ENCODE measurements around the gene KANK3. TPM values are rescaled to one million over a fixed set of nuclear protein-coding genes. Genes with fewer than 3 reads are reported as not detected.
"Not testable (repeated sequence)": the region's sequence is repeated elsewhere in the genome, so short reads cannot be mapped to it uniquely, and the experiment has no call there.

Gene KANK3
- 8.1 TPM for total RNA-seq
- 13.0 TPM for polyA plus RNA-seq

DNA sequence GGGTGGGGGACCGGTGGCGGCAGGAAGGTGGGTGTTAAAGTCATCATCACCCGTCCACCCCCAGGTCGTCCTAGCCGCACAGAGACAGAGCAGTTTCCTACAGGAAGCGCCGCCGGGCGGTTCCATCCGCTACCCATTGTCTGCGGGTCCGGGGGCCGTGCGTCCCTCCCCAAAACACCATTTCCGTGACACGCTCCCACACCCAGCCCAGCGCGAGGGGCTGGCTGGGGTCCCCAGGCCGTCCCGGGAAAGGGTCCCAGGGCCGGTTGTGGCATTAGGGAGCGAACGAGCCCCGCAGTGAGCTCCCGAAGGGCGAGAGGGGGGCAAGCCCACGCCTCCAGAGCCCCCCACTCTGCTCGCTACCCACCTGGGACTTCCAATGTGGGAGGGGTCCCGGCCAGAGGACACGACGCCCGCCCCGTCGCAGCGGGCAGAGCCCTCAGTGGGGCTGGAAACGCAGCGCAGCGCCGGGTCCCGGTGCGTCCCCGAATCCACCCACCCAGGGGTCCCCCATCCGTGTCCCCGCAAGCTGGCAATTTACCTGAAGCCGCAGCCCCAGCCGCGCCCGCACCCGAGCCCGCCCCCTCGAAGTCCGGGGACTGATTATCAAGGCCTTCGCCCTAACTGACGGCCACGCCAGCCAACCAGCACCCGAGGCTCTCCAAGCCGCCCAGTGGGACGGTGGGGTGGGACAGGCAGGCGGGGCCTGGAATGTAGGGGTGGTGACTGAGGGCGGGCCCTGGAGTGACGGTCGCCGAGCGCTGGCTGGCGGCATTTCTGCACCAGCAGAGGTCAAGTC, at the start of gene KANK3:
KANK3 (minus strand) TSS at position 579 of the 799 bp plus-strand sequence. CDS start 5,434 bp downstream, outside the sequence.
- Histone ChIP-seq H3K4me3 (ENCODE audit: low read depth, low read length) (peak within 1 kb of the TSS; percentile 49), H3K27ac (ENCODE audit: low read depth) (no peak within 1 kb of the TSS), H3K36me3 (ENCODE audit: insufficient read depth) (no peaks in the 10 kb centered on the region), H3K4me1 (ENCODE audit: insufficient read depth) (no peaks in the 10 kb centered on the region)
- DNase-seq (ENCODE audit: extremely low spot score) = no peak
- WGBS = 3% methylated on average over 65 of the region's 65 CpGs

DNA sequence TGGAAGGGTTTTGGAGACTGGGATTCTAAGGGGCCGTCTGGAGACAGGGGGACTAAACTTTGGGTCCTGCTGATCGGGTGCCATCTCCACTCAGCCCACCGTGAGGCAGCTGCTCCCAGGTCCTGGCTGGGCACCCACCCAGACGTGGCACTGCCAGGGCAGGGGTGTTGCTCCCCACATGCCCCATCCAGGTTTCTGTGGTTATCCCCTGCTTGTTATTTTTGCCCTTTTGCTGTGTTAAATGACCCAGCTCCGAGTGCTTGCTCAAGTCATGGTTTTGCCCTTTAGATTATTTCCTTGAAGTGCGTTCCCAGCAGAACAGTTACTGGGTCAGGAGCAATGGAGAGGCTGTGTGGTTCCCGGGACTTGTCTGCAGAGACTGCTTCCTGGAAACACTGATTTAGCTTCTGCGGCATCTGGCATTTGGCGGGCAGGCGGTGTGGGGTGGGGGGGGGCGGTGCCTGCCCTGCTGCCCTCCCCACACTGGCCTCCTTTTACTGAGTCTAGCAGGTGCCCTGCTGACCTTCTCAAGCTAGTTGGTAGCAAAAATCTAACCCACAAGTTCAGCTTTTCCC, 49.0 kb upstream of the KANK3 start:
- no peak overlapping the region for H3K4me3 ChIP-seq (ENCODE audit: low read depth, low read length)
- no peak for DNase-seq (ENCODE audit: extremely low spot score)

DNA sequence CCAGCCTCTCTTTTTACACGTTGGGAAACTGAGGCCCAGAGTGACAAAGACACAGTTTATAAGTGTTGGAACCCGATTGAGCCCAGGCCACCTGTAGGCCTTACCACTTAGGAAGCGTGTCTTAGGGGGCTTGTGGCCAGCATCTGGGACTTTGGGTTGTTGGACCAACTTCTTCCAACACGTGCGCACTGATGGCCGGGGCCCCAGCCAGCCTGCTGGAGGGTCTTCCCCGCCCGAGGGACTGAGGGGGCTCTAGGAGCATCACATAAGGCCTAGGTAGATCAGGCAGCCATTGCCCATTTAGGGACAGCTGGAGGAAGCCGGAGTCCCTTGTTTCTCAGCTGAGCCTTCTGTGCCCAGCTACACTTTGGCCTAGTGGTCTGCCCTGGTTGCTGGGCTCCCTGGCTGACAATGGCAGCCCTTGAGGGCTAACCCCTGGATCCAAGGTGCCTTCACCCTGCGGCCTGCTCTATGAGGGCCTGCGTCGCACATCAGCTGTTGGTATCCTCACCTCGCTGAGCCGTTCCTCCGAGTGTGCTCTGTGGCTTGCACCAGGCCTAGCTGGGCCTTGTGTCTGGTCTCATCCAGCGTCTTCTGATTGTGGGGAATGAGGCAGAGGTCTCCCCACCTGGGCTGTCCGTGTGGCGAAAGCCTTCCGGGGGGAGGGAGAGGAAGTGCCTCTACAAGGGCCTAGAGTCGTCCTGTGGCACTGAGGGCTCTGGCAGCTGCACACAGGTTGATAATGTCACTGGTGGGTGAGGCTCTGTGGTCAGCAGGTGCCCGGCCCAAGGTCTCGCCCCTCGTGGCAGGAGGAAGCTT, 48.3 kb upstream of the KANK3 start:
- no peak for DNase-seq (ENCODE audit: extremely low spot score)
- no peak overlapping the region for H3K27ac ChIP-seq (ENCODE audit: low read depth)
- WGBS = 75% methylated on average over 23 of the region's 23 CpGs
- H3K4me3 ChIP-seq (ENCODE audit: low read depth, low read length) = no peak overlapping the region
- no peaks in the 10 kb centered on the region for H3K36me3 ChIP-seq (ENCODE audit: insufficient read depth)
- H3K4me1 ChIP-seq (ENCODE audit: insufficient read depth) = no peaks in the 10 kb centered on the region

More for the DNA sequence above, 49.0 kb upstream of the KANK3 start:
- Histone ChIP-seq H3K27ac (ENCODE audit: low read depth) (peak overlapping the region; percentile 30), H3K4me1 (ENCODE audit: insufficient read depth) (no peaks in the 10 kb centered on the region), H3K36me3 (ENCODE audit: insufficient read depth) (no peaks in the 10 kb centered on the region)
- 51% methylated on average over 11 of the region's 11 CpGs for WGBS

DNA sequence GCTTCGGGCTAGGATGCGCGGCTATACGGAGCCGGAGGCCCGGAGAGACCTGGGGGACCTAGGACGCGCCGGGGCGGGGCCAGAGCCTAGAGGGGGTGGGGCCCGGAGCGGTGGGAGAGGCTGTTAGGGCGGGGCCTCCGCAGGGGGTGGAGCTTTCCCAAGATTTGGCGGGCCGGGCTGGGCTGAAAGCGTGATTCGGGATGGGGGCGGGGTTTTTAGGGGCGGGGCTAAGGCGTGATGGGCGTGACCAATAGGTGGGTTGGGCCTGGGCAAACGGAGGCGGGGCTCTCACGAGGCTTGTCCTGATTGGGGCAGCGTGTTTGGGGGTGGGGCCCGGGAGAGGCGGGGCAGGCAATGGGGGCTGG, 47.5 kb upstream of the KANK3 start:
- H3K36me3 ChIP-seq (ENCODE audit: insufficient read depth) = no peaks in the 10 kb centered on the region
- under 1% methylated on average over 28 of the region's 28 CpGs for WGBS
- peak; percentile 80 for DNase-seq (ENCODE audit: extremely low spot score)
- H3K4me3 ChIP-seq (ENCODE audit: low read depth, low read length) = peak overlapping the region; percentile 84
- no peaks in the 10 kb centered on the region for H3K4me1 ChIP-seq (ENCODE audit: insufficient read depth)
- H3K27ac ChIP-seq (ENCODE audit: low read depth) = peak overlapping the region; percentile 100

DNA sequence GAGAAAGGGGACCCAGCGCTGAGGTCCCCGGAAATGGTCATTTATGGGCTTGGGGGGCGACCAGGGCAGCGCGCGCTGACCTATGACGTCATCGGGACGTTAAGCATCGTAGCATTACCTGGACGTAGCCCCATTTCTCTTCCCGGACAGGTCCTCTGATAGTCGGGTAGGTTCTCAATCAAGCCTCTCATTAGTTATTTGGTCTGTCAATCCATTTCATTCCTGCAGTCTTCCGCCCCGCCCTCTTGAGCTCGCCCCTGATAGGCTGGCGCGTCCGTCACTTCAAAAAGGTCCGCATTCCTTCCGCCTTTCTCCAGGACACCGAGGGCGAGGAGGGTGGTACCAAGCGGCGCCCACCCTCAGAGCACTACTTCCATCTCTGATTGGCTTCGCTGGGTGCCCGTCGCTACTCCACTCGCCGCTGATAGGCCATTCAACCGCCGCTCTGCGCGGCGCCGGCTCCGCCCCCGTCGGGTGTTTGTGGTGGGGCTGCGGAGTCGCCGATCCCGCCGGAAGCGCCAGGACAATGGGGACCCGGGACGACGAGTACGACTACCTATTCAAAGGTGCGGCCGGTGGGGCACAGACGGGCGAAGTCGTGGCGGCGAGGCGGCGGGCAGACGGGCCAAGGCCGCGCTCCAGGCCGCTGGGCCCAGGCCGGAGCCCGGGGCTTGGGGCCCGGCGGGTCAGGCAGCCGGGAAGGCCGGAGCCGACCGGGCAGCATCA, 47.0 kb upstream of the KANK3 start, which contains the start of gene RAB11B:
RAB11B (plus strand) TSS at position 470 of the 726 bp plus-strand sequence; CDS start at position 527, 57 bp downstream.
- H3K4me1 ChIP-seq (ENCODE audit: insufficient read depth) = no peaks in the 10 kb centered on the region
- whole genome bisulfite sequencing = under 1% methylated on average over 70 of the region's 70 CpGs
- no peaks in the 10 kb centered on the region for H3K36me3 ChIP-seq (ENCODE audit: insufficient read depth)
- peak within 1 kb of the TSS; percentile 84 for H3K4me3 ChIP-seq (ENCODE audit: low read depth, low read length)
- DNase-seq (ENCODE audit: extremely low spot score) = peak; percentile 99
- peak within 1 kb of the TSS; percentile 100 for H3K27ac ChIP-seq (ENCODE audit: low read depth)

DNA sequence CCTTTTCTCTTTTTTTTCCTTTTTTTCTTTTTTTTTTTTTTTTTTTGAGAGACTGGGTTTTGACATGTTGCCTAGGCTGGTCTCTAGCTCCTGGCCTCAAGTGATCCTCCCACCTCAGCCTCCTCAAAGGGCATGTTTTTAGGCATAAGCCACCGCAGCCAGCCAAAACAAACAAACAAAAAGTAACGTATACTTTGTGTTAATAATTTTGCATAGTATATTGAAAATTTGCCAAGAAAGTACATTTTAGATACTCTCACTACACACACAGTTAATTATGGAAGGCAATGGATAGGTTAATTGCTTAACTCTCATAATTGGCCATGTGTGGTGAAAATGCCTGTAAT, 45.5 kb upstream of the KANK3 start:
- 46% methylated on average over 2 of the region's 2 CpGs for WGBS
- Histone ChIP-seq H3K36me3 (ENCODE audit: insufficient read depth) (no peaks in the 10 kb centered on the region), H3K4me3 (ENCODE audit: low read depth, low read length) (no peak overlapping the region), H3K4me1 (ENCODE audit: insufficient read depth) (no peaks in the 10 kb centered on the region), H3K27ac (ENCODE audit: low read depth) (no peak overlapping the region)
- no peak for DNase-seq (ENCODE audit: extremely low spot score)

DNA sequence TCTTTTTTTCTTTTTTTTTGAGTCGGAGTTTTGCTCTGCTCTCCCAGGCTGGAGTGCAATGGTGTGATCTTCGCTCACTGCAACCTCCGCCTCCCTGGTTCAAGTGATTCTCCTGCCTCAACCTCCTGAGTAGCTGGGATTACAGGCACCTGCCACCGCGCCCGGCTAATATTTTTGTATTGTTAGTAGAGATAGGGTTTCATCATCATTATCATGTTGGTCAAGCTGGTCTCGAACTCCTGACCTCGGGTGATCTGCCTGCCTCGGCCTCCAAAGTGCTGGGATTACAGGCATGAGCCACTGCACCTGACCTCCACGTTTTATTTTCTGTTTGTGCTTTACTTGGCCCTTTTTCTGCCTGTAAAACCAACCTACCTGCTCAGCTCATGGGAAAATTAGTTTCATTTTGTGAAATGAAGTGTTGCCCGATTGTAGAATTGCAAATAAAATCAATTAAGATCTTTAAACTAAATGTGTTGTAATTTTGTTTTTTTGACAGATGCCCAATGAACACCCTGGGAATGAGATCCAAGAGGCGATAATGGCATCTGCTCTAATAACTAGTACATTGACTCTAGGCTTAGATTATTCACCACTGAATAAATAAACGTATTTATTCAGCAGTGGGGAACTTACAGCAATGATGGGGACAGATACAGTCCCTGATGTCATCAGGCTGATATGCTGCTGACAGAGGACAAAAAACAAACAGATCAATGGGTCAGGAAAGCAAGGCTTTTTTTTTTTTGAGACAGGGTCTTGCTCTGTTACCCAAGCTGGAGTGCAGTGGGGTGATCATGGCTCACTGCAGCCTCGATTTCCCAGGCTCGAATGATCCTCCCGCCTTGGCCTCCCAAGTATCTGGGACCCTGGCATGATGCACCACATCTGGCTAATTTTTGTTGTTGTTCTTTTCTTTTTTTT, 44.9 kb upstream of the KANK3 start:
- Histone ChIP-seq H3K4me3 (ENCODE audit: low read depth, low read length) (no peak overlapping the region), H3K36me3 (ENCODE audit: insufficient read depth) (no peaks in the 10 kb centered on the region), H3K27ac (ENCODE audit: low read depth) (no peak overlapping the region), H3K4me1 (ENCODE audit: insufficient read depth) (no peaks in the 10 kb centered on the region)
- DNase-seq (ENCODE audit: extremely low spot score) = no peak
- WGBS = 85% methylated on average over 16 of the region's 16 CpGs

DNA sequence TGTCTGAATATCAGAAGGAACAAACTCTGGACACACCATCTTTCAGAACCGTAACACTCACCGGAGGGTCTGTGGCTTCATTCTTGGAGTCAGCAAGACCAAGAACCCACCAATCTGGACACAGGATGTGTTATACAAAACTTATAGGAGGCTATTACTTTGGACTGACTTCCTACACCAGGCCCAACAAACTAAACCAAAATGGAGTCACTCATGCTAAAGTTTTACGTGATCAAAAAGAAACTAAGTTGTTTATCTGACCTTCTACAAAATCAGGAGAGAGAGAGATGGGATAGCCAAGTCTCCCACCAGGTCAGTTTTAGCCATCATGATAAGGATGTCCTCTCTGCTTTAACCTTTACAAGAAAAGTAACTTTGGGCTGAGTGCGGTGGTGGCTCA, 43.9 kb upstream of the KANK3 start:
- WGBS = 84% methylated on average over 4 of the region's 4 CpGs
- no peak for DNase-seq (ENCODE audit: extremely low spot score)
- H3K4me1 ChIP-seq (ENCODE audit: insufficient read depth) = no peaks in the 10 kb centered on the region
- H3K4me3 ChIP-seq (ENCODE audit: low read depth, low read length) = no peak overlapping the region
- H3K27ac ChIP-seq (ENCODE audit: low read depth) = no peak overlapping the region
- H3K36me3 ChIP-seq (ENCODE audit: insufficient read depth) = no peaks in the 10 kb centered on the region

DNA sequence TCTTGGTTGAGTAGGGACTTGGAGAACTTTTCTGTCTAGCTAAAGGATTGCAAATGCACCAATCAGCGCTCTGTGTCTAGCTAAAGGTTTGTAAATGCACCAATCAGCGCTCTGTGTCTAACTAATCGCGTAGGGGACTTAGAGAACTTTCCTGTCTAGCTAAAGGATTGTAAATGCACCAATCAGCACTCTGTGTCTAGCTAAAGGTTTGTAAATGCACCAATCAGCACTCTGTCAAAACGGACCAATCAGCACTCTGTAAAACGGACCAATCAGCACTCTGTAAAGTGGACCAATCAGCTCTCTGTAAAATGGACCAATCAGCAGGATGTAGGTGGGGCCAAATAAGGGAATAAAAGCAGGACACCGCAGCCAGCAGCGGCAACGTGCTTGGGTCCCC, 43.4 kb upstream of the KANK3 start:
- H3K27ac ChIP-seq (ENCODE audit: low read depth); H3K36me3 ChIP-seq (ENCODE audit: insufficient read depth); H3K4me1 ChIP-seq (ENCODE audit: insufficient read depth); H3K4me3 ChIP-seq (ENCODE audit: low read depth, low read length); DNase-seq (ENCODE audit: extremely low spot score): not testable (repeated sequence)
- 82% methylated on average over 9 of the region's 9 CpGs for WGBS

DNA sequence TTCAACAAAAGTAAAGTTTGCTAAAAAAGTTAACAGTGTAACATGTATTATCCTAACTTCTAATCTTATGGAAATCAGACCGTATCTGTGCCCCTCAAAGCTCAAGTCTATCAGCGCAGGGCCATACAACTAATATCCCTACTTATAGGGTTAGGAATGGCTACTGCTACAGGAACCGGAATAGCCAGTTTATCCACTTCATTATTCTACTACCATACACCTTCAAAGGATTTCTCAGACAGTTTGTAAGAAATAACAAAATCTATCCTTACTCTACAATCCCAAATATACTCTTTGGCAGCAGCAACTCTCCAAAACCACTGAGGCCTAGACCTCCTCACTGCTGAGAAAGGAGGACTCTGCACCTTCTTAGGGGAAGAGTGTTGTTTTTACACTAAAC, 42.5 kb upstream of the KANK3 start:
- DNase-seq (ENCODE audit: extremely low spot score); H3K4me3 ChIP-seq (ENCODE audit: low read depth, low read length); H3K4me1 ChIP-seq (ENCODE audit: insufficient read depth); H3K36me3 ChIP-seq (ENCODE audit: insufficient read depth); H3K27ac ChIP-seq (ENCODE audit: low read depth): not testable (repeated sequence)
- WGBS = 83% methylated on average over 3 of the region's 3 CpGs

DNA sequence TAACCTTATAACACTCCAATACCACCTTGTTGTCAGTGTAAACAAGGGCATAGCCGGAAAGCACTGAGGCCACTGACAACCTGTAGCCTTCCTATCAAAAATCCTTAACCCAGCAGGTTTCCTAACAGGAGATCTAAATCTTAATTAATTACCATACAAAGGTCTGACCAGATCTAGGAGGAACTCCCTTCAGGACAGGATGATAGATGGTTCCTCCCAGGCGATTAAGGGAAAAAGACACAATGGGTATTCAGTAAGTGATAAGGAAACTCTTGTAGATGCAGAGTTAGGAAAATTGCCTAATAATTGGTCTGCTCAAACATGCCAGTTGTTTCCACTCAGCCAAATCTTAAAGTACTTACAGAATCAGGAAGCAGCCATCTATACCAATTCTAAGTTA, 42.0 kb upstream of the KANK3 start:
- not testable (repeated sequence) for H3K27ac ChIP-seq (ENCODE audit: low read depth); H3K4me3 ChIP-seq (ENCODE audit: low read depth, low read length)

DNA sequence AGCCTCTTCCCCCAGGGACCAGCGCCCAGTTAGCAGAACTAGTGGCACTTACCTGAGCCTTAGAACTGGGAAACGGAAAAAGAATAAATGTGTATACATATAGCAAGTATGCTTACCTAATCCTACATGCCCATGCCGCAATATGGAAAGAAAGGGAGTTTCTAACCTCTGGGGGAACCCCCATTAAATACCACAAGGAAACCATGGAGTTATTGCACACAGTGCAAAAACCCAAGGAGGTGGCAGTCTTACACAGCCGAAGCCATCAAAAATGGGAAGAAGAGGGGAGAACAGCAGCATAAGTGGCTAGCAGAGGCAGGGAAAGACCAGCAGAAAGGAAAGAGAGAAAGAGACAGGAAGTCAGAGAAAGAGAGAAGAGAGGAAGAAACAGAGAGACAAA, 41.5 kb upstream of the KANK3 start:
- DNase-seq (ENCODE audit: extremely low spot score); H3K36me3 ChIP-seq (ENCODE audit: insufficient read depth); H3K4me1 ChIP-seq (ENCODE audit: insufficient read depth); H3K4me3 ChIP-seq (ENCODE audit: low read depth, low read length); H3K27ac ChIP-seq (ENCODE audit: low read depth): not testable (repeated sequence)
- 89% methylated on average over 4 of the region's 4 CpGs for WGBS

More for the DNA sequence above, 42.0 kb upstream of the KANK3 start:
- 68% methylated on average over 2 of the region's 2 CpGs for WGBS
- not testable (repeated sequence) for H3K4me1 ChIP-seq (ENCODE audit: insufficient read depth); DNase-seq (ENCODE audit: extremely low spot score); H3K36me3 ChIP-seq (ENCODE audit: insufficient read depth)

All from urinary bladder (tissue), 4 donors.